CD4-positive, alpha-beta T cell treated with Interleukin-21 for 1 hour (primary cell): ENCODE data around the gene IQCE.
"Not testable (repeated sequence)": the region's sequence is repeated elsewhere in the genome, so short reads cannot be mapped to it uniquely, and the experiment has no call there.

Experiments
- DNase-seq: peaks from one replicate; pipeline ENCODE4 v3.0.0-alpha.2; 2020

IQCE gene

GRCh38 chr7:2521952-2522591 lies 36.7 kb upstream of the IQCE start:
- peak; percentile 80 for DNase-seq

GRCh38 chr7:2522780-2523433 lies 35.9 kb upstream of the IQCE start:
- no peak for DNase-seq

DNA sequence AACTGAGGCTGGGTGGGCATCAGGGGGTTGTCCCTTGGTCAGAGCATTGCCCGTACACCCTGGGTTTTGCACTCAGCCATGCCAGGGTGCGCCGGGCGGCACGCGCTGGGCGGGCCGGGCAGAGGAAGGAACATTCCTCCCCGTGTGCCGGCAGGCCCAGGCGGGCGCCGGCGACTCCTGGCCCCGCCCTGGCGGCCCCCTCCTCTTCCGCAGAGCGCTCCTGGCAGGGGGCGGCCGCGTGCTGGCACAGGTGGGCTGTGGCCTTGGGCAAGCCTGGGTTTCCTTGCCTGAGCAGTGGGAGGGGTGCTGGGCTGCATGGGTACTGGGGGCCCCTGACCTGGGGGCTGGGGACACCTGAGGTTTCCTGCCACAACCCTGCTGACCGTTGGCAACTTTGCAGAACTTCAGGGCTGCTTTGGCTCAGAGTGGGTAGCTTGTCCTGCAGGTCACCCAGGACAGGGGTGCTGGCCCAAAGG lies 35.3 kb upstream of the IQCE start:
- DNase-seq: no peak

DNA sequence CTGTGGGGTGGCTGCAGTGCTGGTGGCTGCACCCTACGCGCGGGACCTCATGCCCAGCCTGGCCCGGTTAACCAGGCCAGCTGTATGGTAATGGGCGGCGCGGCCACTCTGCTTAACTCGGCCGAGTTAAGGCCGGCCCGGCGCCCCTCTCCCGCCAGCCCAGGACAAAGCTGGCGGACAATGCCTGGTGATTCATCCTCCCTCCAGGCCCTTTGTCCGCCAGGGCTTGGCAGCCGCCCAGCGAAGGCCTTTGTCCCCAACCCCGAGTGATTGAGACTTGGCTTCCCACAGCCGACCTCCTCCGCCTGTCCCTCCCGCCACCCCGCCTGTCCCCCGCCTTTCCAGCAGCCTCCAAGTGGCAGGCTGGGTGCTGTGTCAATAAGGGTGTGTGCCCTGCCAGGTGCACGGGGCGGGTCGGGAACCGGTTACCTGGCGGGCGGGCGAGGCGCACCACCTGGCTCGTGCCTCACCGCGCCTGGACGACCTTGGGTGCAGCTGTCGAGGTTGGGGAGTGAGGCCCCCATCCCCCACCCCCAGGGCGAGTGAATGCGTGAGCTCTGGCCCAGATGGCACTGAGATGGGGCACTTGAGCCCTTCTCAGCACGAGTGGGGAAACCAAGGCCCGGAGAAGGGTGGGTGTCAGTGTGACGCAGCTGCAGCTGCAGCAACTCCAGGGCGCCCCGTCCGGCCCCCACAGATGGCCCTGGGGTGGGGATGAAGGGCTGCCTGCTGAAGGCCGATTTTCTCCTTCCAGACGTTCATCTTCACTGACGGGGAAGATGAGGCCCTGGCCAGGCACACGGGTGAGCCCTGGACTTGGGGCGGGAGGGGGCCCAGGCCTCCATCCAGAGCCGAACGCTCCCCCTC lies 34.6 kb upstream of the IQCE start:
- no peak for DNase-seq

- no peak for DNase-seq
These were observed 33.7 kb upstream of the IQCE start for GRCh38 chr7:2524808-2525657.

- no peak for DNase-seq
These were observed 32.8 kb upstream of the IQCE start for GRCh38 chr7:2525658-2526630.

GRCh38 chr7:2526659-2527504 lies 31.9 kb upstream of the IQCE start:
- DNase-seq: no peak

DNA sequence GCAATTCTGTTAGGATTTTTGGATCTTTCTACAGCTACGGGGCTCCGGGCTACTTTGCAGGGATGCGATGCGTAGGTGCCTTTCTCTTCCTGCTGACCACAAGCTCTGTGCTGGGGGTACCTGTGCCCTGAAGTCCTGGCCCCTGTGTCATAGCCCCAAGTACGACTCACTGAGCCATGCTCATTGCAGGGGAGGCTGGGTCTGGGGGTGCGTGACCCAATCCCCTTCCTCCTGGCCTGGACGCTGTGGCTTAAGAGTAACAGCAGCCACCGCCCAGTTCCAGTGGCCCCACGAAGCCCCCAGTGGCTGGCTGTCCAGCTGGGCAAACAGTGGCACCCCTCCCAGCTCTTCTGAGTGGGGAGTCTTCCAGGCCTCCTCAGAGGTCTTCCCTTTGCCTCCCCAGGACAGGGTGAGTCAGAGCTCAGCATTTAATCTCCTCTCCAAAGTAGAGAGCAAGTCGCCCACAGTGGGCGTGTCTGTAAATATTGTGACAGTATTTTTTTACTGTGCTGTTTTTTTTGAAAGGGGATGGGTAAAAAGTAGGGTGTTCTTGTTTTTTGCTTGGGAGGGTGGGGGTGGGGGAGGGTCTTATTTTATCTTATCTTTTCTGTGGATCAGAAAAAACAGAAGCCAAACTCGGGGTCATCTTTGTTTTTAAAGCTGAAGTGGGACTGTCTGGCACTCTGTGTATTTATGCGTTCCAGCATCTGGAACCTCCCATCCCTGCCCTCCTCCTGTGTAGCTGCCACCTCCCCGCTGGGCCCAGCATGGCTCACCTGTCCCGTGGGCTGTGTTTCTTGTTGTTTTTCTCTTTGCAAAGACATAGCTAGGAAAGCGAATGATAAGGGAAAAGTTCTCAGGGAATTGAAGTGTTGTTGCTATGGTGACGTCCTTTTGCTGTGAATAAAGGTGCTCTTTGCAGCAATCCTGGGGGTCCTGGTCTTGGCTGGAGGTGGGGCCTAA lies 31.0 kb upstream of the IQCE start:
- peak; percentile 47 for DNase-seq

- DNase-seq: no peak
These were observed 30.2 kb upstream of the IQCE start for GRCh38 chr7:2528481-2529095.

DNA sequence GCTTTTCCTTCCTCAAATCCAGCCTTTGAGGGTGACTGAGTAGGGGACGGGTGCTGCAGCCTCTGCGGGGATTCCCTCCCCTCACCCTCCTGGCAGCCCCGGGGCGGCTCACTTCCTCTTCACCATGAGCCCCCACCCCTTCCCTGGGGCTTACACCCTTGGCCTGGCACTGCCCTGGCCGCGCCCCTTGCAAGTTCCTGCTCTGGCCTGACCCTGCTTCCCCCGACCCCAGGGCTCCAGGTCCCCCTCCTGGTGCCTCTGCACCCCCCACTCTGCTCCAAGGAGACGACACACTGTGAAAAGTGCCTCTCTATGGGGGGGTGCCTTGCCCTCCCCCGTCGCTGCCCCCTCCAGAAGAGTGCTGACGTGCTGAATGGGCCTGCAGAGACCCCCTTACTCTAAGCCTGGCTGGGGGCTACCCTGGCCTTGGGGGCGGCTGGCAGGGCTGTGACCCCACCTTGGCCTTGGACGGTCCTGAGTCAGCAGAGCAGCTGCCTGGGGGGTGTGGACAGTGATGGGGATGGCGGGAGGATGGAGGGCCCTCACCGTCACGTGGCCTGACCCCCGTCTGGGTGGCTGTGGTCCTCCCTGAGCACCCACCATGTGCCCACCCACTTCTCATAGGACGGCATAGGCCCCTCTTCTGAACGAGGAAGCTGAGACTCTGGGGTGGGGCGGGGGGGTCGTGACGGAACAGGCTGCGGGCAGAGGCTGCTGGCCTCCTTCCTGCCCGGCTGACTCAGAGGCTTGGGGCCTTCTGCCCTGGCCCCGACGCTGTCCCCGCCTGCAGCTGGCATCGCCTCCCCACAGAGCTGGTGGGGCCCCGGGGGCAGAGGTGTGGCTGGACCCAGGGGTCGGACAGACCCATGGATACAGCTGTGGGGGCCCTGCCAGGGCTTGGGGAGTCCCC lies 29.4 kb upstream of the IQCE start:
- DNase-seq: peak; percentile 67

DNA sequence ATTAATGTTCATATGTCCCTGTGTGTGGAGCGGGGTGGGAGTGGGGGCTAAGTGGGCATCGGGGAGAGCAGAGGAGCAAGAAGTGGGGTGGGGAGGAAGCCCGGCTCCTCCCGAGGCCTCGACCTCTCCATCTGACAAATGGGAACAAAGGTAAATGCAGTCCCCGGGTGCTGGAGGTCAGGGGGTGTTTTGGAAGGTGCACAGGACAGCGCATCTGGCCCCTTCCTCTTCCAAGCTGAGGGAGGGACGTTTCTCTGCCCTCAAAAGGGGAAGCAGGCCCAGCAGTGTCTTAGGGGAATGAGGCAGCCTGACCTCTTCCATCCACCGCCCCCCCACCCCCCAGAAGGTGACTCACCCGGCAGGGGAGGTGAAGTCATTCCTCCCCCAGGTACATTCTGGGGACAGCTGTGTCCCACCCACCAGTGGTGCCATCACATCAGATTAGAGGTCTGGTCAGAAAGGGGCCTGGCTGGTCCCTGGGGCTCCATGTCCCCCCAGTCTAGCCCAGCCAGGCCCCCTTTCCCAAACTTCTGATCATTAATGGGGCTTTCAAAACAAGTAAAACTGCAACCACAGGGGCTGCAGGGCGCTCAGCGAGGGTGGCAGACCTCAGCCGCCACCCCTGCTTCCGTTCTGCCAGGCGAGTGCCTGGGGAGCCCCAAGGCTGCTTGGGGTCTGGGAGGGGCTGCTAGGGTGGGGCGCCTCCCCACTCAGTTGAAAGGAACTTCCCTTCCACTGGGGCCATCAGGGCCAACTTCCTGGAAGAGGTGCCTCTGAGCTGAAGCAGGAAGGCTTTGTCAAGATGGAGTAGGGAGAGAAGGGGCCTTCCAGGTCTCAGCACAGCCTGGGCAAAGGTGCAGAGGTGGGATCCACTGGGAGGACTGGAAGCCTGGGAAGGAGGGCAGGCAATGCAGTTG lies 28.4 kb upstream of the IQCE start:
- DNase-seq: peak; percentile 86

DNA sequence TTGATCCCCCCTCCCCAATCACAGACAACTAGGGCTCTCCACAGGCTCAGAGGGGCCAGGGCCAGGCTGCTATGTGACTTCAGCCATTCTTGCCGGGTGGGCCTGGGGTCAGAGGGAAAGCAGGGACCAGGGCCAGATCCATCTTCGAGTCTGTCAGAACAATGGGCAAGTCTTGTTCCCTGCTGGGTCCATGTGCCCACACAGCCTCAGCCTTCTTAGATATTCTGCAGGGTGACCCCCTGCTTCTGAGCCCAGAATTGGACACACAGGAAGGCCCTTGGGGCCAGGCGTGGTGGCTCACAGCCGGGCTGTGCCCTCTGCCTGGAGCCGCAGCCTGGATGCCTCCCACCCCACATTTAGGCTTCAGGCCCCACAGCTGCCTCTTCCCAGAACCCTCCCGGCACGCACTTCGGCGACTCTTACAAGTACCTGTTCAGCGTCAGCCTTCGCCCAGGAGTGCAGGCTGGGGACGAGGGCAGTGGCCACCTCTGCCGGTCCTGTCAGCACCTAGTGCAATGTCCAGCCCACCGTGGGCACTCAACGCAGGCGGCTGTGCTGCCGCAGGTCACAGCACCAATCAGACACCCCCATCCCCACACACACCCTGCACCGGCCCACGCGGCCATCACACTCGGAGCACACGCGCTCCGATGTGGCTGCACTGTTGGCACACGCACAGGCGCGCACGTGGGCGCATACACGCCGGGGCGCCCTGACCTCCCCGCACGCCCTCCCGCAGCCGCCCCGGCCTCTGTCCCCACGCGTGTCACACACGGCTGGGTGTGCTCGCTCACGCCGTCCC lies 27.6 kb upstream of the IQCE start:
- not testable (repeated sequence) for DNase-seq

DNA sequence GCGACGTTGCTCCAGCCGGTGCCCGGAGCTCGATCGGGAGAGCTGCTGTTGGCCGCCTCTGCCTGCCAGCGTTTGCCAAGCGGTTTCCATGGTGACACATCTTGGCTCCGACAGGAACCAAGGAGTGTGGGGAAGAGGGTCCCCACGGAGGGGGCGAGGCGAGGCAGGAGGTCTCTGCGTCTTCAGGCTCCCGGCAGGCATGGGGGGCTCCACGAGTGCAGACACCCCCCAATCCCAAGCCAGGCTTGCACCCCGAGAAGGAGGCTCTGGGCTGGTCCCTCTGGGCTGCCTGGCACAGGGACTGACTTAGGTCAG lies 27.0 kb upstream of the IQCE start:
- not testable (repeated sequence) for DNase-seq

GRCh38 chr7:2532199-2532772 lies 26.5 kb upstream of the IQCE start:
- not testable (repeated sequence) for DNase-seq

DNA sequence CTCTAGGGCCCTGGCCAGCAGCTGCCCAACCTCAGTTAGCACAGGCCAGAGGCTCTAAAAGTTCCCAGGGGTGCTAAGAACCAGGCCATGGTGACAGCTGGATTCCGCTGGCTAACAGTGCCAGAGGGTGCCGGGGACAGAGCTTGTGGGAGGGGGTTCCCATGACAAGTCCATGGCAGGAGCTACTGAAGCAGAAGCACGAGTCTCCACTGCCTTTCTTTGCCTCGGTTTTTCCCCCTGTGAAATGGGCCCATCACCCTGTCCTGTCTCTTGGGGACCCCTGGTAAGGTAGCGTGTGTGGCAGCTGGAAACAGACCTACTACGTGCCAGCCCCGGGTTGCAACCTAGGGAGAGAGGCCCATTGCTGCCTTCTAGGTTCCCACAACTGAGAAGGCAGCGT lies 26.0 kb upstream of the IQCE start:
- not testable (repeated sequence) for DNase-seq
